H4 (cell line): ENCODE results near the gene CAMTA1. TPM values are rescaled to one million over a fixed set of nuclear protein-coding genes. Genes with fewer than 3 reads are reported as not detected.

ENCODE experiments used
- DNase-seq: peaks from one replicate; pipeline ENCODE4 v3.0.0-alpha.2; 2015; ENCODE audit warnings: low spot score
- total RNA-seq: library from RNA; depleted of rRNA; stranded (reverse); fragments of >200 nt; shearing (Covaris generic); gene quantifications from 2 replicates; pipeline ENCODE4 v1.2.3, GENCODE V29; 2014

Gene CAMTA1
- total RNA-seq, 1 experiment from 2014 or later: 98.2 TPM

GRCh38 chr1:7449750-7450149, 664.5 kb downstream of the CAMTA1 start:
- DNase-seq: no peak

DNA sequence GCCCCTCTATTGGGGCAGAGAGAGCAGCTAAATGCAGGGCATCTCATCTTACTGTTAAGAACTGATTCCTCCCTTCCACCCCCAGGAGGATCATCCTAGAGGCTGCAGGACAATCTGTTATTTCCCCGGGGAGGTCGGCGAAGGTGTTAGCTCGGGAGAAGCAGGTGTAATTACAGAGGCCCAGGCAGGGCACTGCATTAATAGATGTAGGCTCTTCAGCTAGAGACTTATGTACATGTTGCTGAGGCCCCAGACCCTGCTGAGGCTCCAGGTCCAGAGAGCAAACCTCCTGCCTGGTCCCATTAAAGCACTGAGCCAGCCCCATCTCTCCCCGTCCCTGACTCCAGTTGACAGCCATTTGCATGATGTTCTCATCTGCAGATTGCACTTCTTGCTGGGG, 665.6 kb downstream of the CAMTA1 start:
- no peak for DNase-seq

GRCh38 chr1:7453038-7453437, 667.8 kb downstream of the CAMTA1 start:
- DNase-seq: no peak

DNA sequence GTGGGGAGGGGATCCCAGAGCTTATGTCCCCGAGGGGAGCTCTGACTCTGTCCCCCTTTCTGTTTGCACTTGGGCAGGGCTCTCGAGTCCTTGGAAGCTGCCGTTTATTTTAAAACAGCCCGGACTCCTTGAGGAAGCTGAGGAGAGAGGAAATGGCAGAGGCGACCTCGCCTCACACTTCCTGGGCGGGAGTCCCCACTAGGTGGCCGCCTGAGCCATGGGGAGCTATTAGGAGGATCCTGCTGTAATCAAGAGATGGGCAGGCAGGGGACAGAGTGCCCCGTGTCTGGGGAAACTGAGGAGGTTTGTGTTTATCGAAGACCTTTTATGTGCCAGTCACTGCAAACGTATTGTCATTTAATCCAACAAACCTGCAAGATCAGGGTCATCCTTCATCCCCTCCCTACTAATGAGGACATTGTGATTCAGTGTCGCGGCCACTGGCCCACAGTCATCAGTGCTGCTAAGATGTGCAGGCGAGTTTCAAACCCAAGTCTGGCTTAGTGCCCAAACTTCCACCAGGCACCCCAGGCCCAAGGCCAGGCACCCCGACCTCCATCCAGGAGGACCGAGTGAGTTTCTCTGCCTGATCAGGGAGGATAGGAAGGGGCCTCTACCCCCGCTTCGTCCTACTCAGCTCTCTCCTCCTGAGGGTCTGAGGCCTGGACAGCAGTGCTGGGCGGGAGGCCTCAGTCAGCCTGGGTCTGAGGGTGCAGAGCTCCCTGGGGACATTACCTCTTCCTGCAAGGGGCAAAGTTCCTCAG, 669.0 kb downstream of the CAMTA1 start:
- peak; percentile 24 for DNase-seq

DNA sequence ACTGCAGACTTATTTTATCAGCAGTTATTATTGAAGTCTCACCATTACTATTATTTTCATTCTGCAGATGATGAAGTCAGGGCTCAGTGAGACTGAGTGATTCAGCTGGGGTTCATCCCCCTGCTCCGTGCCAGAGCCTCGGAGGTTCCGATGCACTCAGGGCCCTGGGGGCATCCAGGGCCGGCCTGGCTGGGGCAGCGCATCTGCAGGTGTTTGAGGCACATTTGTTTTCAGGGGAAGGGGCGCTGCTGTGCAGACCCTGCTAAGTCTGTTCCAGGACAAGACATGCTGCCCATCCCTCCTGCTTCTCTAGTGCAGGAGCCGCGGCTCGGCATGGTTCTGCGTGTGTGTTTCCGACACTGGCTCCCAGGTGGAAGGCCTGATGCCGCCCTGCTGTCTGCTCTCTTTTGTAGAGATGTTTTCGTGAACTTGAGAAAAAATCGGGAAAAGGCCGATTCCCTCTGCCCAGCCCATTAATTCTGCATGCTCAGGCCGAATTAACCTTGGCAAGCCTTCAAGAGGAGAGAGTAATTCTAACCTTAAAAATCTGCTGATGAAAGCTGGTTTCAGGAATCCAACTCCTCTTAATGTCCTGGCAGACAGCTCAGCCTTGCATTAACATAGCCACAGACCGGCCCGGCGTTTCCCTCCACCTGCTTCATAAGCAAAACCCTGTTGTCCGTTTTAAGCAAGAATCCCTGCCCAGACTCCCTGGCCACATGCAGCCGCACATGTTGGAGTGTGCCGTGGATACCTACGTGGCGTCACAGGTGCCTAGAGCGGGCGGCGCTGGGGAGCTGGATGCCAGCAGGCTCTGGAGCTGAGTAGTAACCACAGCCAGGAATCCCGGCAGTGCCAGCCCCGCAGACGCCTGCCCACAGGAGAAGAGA, 669.9 kb downstream of the CAMTA1 start:
- no peak for DNase-seq

- DNase-seq: no peak
These were observed 670.8 kb downstream of the CAMTA1 start for GRCh38 chr1:7455796-7456721.

DNA sequence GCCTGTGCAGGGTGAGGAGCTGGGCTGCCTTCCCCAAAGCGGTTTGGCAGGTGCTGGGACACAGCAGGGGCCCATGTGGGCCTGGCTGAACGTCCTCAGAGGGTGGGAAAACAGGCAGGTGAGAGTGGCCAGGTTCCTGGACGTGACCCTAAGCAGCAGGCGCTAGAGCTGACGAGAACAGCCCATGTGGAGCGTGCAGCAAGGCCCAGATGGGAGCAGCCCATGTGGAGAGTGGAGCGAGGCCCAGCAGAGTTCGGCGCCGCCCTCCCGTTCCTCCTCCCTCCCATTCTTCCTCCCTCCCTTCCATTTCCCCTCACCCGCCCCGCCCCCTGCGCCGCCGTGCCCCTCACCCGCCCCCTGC, 671.4 kb downstream of the CAMTA1 start:
- no peak for DNase-seq

DNA sequence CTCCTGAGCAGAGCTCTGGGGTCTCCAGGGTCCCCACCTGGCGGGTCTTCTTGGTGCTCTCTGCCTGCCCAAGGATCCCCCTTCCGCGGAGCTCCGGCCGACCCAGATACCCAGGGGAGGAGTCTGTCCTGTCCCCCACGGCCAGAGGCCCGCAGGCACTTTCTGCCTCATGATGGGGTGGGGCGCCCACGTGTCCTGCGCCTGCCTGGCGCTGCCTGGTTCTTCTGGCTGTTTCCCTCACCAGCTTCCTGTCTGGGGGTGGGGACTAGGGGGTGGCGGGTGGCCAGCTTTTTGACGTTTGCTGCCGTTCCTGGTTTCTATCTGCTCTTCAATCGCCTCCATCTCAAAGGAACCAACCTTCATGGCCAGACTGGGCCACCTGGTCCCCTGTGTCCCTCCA, 672.6 kb downstream of the CAMTA1 start:
- no peak for DNase-seq

DNA sequence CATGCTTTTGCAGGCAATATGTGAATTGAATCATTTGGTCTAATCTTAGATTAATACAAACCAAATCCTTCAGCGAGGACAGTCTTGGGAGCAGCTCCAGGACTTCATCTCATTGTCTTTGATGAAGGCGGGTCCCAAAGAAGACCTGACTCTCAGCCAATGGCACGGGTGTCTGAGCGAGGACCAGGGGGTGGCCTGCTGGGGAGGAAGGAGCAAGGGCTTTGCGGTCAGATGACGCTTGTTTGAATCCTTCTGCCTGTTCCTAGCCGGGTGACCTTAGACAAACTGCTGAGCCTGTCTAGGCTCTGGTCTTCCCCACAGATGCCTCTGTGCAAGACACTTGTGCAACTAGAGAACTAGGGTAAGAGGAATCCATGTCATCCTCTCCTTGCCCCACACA, 673.7 kb downstream of the CAMTA1 start:
- DNase-seq: no peak

- no peak for DNase-seq
These were observed 674.7 kb downstream of the CAMTA1 start for GRCh38 chr1:7459914-7460313.

DNA sequence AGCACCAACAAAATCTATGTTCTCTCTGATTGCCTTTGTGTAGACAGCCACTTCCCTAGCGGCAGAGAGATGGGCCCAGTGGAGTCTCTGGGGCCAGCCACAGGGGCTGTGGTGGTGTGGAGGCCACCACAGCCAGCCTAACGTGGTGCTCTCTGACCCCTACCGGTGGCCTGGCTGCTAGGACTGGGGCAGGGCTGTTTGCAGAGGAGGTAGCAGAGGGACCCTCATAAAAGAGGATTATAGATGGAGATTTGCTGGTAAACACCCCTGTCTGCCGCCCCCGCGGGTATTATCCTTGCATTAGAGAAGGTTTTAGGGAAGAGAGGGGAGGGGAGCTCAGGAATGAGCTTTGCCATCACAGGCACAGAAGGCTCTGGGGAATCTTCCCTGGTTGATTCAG, 675.6 kb downstream of the CAMTA1 start:
- no peak for DNase-seq

DNA sequence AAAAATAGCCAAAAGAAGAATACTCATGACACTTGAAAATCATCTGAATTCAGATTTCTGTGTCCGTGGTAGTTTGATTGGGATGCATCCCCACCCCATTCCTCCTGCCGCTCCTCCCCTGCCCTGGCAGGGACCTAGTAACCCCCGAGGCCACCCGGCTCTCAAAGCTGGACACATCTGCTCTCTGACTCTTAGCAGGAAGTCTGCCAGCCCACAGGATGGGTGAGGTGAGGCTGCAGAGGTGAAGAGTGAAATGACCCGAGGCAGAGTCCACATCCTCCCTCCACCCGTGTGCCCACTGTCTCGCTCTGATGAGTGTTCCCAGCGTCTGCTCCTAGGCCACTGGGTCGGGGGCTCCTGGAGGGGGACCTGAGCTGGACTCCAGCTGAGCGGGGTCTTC, 677.4 kb downstream of the CAMTA1 start:
- no peak for DNase-seq

DNA sequence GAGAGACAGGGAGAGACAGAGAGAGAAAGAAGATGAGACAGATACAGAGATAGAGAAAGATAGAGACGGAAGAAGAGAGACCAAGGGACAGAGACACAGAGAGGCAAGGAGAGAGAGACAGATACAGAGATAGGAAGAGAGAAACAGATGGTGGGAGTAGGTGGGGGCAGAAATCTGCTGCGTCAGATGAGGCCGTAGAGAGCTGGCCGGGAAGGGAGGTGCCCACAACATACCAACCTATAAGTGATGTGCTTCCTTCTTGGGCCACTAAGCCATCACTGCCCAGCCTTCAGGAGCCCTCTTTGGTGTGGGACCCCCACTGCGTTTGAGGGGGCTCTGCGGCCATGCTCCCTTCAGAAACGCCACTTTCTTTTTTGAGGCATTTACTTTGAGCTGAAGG, 678.3 kb downstream of the CAMTA1 start:
- no peak for DNase-seq

DNA sequence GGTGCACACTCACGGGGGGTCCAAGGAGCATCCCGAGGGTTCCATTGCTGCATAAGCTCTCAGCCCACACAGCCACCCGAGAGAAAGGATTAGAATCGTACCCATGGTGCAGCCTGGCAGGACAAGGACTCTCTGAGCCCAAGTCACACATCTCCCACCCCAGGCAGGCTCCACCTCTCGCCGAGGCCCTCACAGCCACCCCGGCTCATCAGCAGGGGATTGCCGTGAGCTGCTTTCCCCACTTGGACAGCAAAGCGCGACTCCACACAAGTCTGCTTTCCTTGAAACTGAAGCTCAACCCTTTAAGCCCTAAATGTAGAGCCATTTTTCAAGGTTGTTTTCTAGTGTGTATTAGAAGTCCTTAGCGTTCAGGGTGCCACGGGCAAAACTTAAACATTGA, 679.5 kb downstream of the CAMTA1 start:
- no peak for DNase-seq

DNA sequence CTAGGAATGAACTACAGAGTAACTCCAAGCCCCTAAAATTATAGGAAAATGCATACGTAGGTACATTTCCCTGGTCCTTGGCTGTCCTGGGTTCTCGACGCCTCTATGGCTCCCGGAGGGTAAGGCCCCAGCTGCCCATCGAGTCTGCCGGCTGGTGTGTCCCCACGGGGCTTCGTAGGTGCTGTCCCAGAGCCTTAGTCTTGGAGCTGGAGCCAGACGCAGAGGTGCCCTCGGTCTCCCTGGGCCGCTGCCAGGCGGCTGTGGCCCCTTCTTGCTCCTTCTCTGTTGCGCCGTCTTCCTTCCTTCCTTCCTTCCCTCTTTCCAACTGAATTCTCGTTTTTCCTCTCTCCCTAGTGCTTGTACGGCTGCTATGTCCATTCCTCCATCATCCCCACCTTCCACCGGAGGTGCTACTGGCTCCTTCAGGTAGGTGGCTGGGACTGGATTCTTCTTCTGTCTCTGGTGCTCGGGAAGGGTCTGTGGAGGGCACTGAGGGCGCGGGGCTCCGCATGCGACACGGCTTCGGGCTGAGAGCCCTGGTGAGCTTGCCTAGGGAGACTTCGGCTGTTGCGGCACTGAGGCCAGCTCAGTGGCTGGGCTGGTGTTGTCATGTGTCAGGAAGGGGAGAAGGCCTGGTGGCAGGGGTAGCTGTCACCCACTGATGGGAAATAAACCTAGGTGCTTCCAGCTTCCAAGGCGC, 682.4 kb downstream of the CAMTA1 start:
- DNase-seq: no peak

- no peak for DNase-seq
These were observed 683.0 kb downstream of the CAMTA1 start for GRCh38 chr1:7468248-7468647.

GRCh38 chr1:7469255-7469938, 684.1 kb downstream of the CAMTA1 start:
- peak; percentile 50 for DNase-seq

- peak; percentile 94 for DNase-seq
These were observed 685.8 kb downstream of the CAMTA1 start for GRCh38 chr1:7470904-7471638.

DNA sequence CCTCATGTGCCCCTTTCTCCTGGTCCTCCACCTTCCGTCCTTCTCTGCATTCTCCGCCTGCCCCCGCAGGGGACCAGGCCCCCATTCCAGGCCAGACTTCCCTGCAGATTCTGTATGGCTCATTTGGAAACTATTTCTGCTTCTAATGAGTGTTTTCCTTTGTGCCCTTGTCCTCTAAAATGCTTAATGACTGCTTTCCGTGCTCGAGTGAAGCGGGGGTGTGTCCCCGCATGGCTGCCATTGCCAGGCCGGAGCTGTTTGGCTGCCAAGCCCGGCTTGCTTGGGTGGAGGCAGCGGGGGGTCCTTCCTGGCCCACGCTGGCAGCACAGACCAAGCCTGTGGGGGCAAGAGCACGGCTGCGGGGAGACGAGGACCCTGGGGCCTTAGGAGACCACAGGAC, 686.6 kb downstream of the CAMTA1 start:
- DNase-seq: peak; percentile 24
